HepG2 (cell line): ENCODE results near the gene RUNX3. TPM values are rescaled to one million over a fixed set of nuclear protein-coding genes. Genes with fewer than 3 reads are reported as not detected.

ENCODE experiments used
- ARNT2 ChIP-seq: sonication (generic); formaldehyde crosslinking; IDR thresholded peaks from 2 replicates; pipeline ENCODE4 v1.8.0; 2022; ENCODE audit warnings: mild to moderate bottlenecking, low read depth, missing genetic modification reagents, moderate library complexity
- CBFB ChIP-seq: sonication (generic); formaldehyde crosslinking; IDR thresholded peaks from 2 replicates; pipeline ENCODE4 v1.4.0; 2020; ENCODE audit warnings: missing genetic modification reagents
- CEBPZ ChIP-seq: IDR thresholded peaks from 2 replicates; pipeline ENCODE4 v1.6.1; 2012; ENCODE audit warnings: low read length, improper control_type of control experiment
- KLF15 ChIP-seq: sonication (generic); formaldehyde crosslinking; IDR thresholded peaks from 2 replicates; pipeline ENCODE4 v1.8.1; 2023; ENCODE audit warnings: borderline replicate concordance, mild to moderate bottlenecking, inconsistent platforms, missing genetic modification reagents, mixed read lengths
- MATR3 ChIP-seq: sonication (generic); formaldehyde crosslinking; IDR thresholded peaks from 2 replicates; pipeline ENCODE4 v1.4.0; 2020; ENCODE audit warnings: missing genetic modification reagents
- TRIM22 ChIP-seq: fragments of 450-650 bp; IDR thresholded peaks from 2 replicates; pipeline ENCODE4 v1.6.1; 2017
- ZMYM3 ChIP-seq: sonication (generic); formaldehyde crosslinking; IDR thresholded peaks from 2 replicates; pipeline ENCODE4 v1.5.1; 2020; ENCODE audit warnings: mild to moderate bottlenecking, missing genetic modification reagents
- ZNF10 ChIP-seq: sonication (generic); formaldehyde crosslinking; IDR thresholded peaks from 2 replicates; pipeline ENCODE4 v1.4.0; 2020; ENCODE audit warnings: mild to moderate bottlenecking, low read depth, missing genetic modification reagents, borderline replicate concordance
- ZNF274 ChIP-seq: sonication (generic); formaldehyde crosslinking; IDR thresholded peaks from 2 replicates; pipeline ENCODE4 v1.5.1; 2020; ENCODE audit warnings: mild to moderate bottlenecking, missing genetic modification reagents
- ZNF430 ChIP-seq: sonication (generic); formaldehyde crosslinking; IDR thresholded peaks from 2 replicates; pipeline ENCODE4 v1.9.0; 2021; ENCODE audit warnings: mild to moderate bottlenecking, missing genetic modification reagents
- ZNF564 ChIP-seq: sonication (generic); formaldehyde crosslinking; IDR thresholded peaks from 2 replicates; pipeline ENCODE4 v1.8.1; 2023; ENCODE audit warnings: mild to moderate bottlenecking, missing genetic modification reagents
- ZNF598 ChIP-seq: sonication (generic); formaldehyde crosslinking; IDR thresholded peaks from 2 replicates; pipeline ENCODE4 v1.5.1; 2020; ENCODE audit warnings: mild to moderate bottlenecking, missing genetic modification reagents, borderline replicate concordance
- polyA plus RNA-seq, 8 experiments: library from polyadenylated mRNA; depleted of rRNA in 3 of 8; stranded (reverse) in 7 of 8; unstranded in 1 of 8; fragments of >200 nt; fragmentation: Illumina TruSeq in 4 of 8; extraction: Trizol in 4 of 8; gene quantifications; 2 replicates each; pipeline versions ENCODE4 v1.2.1 to v1.2.3, GENCODE V29; 2011 to 2016; ENCODE audit warnings: low read depth in 4 of 8, missing spikeins in 1 of 8, mixed read lengths in 1 of 8; ENCODE audit not compliant: insufficient read depth in 1 of 8
- total RNA-seq, 5 experiments: library from RNA; depleted of rRNA; stranded (reverse); fragments of >200 nt; fragmentation: Illumina TruSeq; extraction: Trizol; gene quantifications; 2 replicates each; pipeline ENCODE4 v1.2.3, GENCODE V29; 2016; ENCODE audit warnings: low read depth in 1 of 5

RUNX3 gene
- total and polyA plus RNA-seq, 2 of the 13 experiments (the other 11 are each of a cell fraction or from before 2014, with no cell fraction given): 0.04 to 0.22 TPM

- TF ChIP-seq CEBPZ (no peak), ZNF10 (CRISPR knock-in tag) (no peak), MATR3 (CRISPR knock-in tag) (no peak), ZNF564 (CRISPR knock-in tag) (no peak), ZNF598 (no peak), KLF15 (CRISPR knock-in tag) (no peak), ZNF274 (no peak), ZNF430 (CRISPR knock-in tag) (peak; percentile 27; the same call in 1 of the 2 replicates), CBFB (CRISPR knock-in tag) (no peak), TRIM22 (no peak), ZMYM3 (CRISPR knock-in tag) (peak; percentile 75), ARNT2 (CRISPR knock-in tag) (no peak)
These were observed 69.2 kb downstream of the RUNX3 start (continued) for GRCh38 chr1:24860841-24861240.
